ENCODE measurements around the gene CYS1.

Gene CYS1

GRCh38 chr2:10071176-10071575 is 9.0 kb downstream of the CYS1 start:
- no peak for DNase-seq

- no peak for DNase-seq
These were observed 12.3 kb downstream of the CYS1 start for GRCh38 chr2:10067881-10068280.

GRCh38 chr2:10067330-10067729 is 12.9 kb downstream of the CYS1 start:
- DNase-seq: no peak

- DNase-seq: no peak
These were observed 14.5 kb downstream of the CYS1 start for GRCh38 chr2:10065773-10066055.

- DNase-seq: no peak
These were observed 15.1 kb downstream of the CYS1 start for GRCh38 chr2:10064932-10065772.

GRCh38 chr2:10063566-10063965 is 16.6 kb downstream of the CYS1 start:
- DNase-seq: no peak

- no peak for DNase-seq
These were observed 17.3 kb downstream of the CYS1 start for GRCh38 chr2:10062931-10063365.

GRCh38 chr2:10061221-10061925 is 18.8 kb downstream of the CYS1 start:
- DNase-seq: no peak

GRCh38 chr2:10059552-10060335 is 20.5 kb downstream of the CYS1 start:
- DNase-seq: no peak

GRCh38 chr2:10059016-10059351 is 21.2 kb downstream of the CYS1 start:
- DNase-seq: no peak

GRCh38 chr2:10058251-10059015 is 21.8 kb downstream of the CYS1 start:
- DNase-seq: no peak

GRCh38 chr2:10057231-10058107 is 22.7 kb downstream of the CYS1 start:
- no peak for DNase-seq

GRCh38 chr2:10056439-10056838 is 23.8 kb downstream of the CYS1 start:
- no peak for DNase-seq

GRCh38 chr2:10054976-10055375 is 25.2 kb downstream of the CYS1 start:
- DNase-seq: no peak

- no peak for DNase-seq
These were observed 25.8 kb downstream of the CYS1 start for GRCh38 chr2:10054424-10054823.

GRCh38 chr2:10053351-10053750 is 26.9 kb downstream of the CYS1 start:
- no peak for DNase-seq

GRCh38 chr2:10052216-10052615 is 28.0 kb downstream of the CYS1 start:
- DNase-seq: no peak

GRCh38 chr2:10048501-10049171 is 31.6 kb downstream of the CYS1 start:
- DNase-seq: peak in 1 of 2 donors; percentile 73

GRCh38 chr2:10047616-10048500 is 32.4 kb downstream of the CYS1 start:
- no peak for DNase-seq

- DNase-seq: no peak
These were observed 33.3 kb downstream of the CYS1 start for GRCh38 chr2:10046931-10047330.

All from hippocampal formation (tissue), 2 donors.